GM12878 (cell line): ENCODE measurements around the gene DCDC1. TPM values are rescaled to one million over a fixed set of nuclear protein-coding genes. Genes with fewer than 3 reads are reported as not detected.

ENCODE experiments used
- ATAC-seq: fragments of 200-7000 bp; cut with Tn5 transposase; 3 replicates; pipeline ENCODE4 v1.9.1; 2020; ENCODE audit warnings: mild to moderate bottlenecking, moderate library complexity
- BruUV-seq: library from RNA; stranded (reverse); fragments of 400-500 nt; replicated peaks from 2 replicates; lab custom pipeline; 2021; lab: Mats Ljungman, UMichigan
- CTCF ChIA-PET: fragments of 300-600 bp; sonication (Branson Sonifier 250); formaldehyde crosslinking; extraction: SDS; loops from one replicate; lab custom pipeline; 2021; ENCODE audit warnings: inconsistent platforms; lab: Yijun Ruan, JAX
- POLR2A ChIA-PET: fragments of 350-600 bp; formaldehyde crosslinking; extraction: SDS; loops from one replicate; lab custom pipeline; 2021; ENCODE audit warnings: inconsistent platforms; lab: Charles Lee
- RAD21 ChIA-PET: fragments of 300-600 bp; sonication (Branson Sonifier 250); formaldehyde crosslinking; loops from one replicate; lab custom pipeline; 2023; ENCODE audit warnings: antibody characterized with exemption; ENCODE audit not compliant: unreplicated experiment; lab: Charles Lee
- SMC1A ChIA-PET: fragments of 300-600 bp; sonication (Branson Sonifier 250); formaldehyde crosslinking; loops from one replicate; lab custom pipeline; 2023; ENCODE audit not compliant: unreplicated experiment, uncharacterized antibody; lab: Charles Lee
- DNase-seq: peaks from one replicate; pipeline ENCODE4 v3.0.0-alpha.2; 2011; ENCODE audit warnings: low read depth, low spot score
- FAIRE-seq: peaks from 3 replicates; lab custom pipeline; 2011; peaks lifted over from hg19 to GRCh38; lab: Jason Lieb, UNC
- H2AFZ ChIP-seq: 2 replicates; pipeline ENCODE4 v1.6.0; 2011; ENCODE audit warnings: low read depth, low read length, control low read depth; ENCODE audit not compliant: control insufficient read depth
- H3K27ac ChIP-seq: 2 replicates; pipeline ENCODE4 v1.5.1; 2011; ENCODE audit warnings: control low read depth; ENCODE audit not compliant: control insufficient read depth, insufficient read depth
- H3K27me3 ChIP-seq, 2 experiments: replicated peaks in 1 of 2; 2 replicates each; pipeline versions ENCODE4 v1.6.0 to v1.6.1; 2011; ENCODE audit warnings: low read length in 1 of 2; ENCODE audit not compliant: control insufficient read depth in 2 of 2, insufficient read depth in 2 of 2
- H3K36me3 ChIP-seq, 2 experiments: 2 replicates each; pipeline ENCODE4 v1.5.1; 2011; ENCODE audit warnings: low read length in 1 of 2; ENCODE audit not compliant: control insufficient read depth in 2 of 2, insufficient read depth in 2 of 2
- H3K4me1 ChIP-seq: 2 replicates; pipeline ENCODE4 v1.6.1; 2011; ENCODE audit warnings: mild to moderate bottlenecking, low read length, moderate library complexity, mixed read lengths; ENCODE audit not compliant: control insufficient read depth, insufficient read depth
- H3K4me2 ChIP-seq: 2 replicates; pipeline ENCODE4 v1.6.0; 2011; ENCODE audit warnings: control low read depth; ENCODE audit not compliant: control insufficient read depth, insufficient read depth
- H3K4me3 ChIP-seq: fragments of 200-600 bp; sonication (generic); 2 replicates; pipeline ENCODE4 v1.5.1; 2016
- H3K79me2 ChIP-seq: 2 replicates; pipeline ENCODE4 v1.6.0; 2011; ENCODE audit warnings: low read length; ENCODE audit not compliant: control insufficient read depth, insufficient read depth
- H3K9ac ChIP-seq: 2 replicates; pipeline ENCODE4 v1.8.0; 2011; ENCODE audit warnings: low read length, control low read depth, mixed read lengths; ENCODE audit not compliant: control insufficient read depth, insufficient read depth
- H3K9me3 ChIP-seq: replicated peaks from 3 replicates; pipeline ENCODE4 v1.5.1; 2011; ENCODE audit warnings: mild to moderate bottlenecking, low read length; ENCODE audit not compliant: control insufficient read depth, insufficient read depth
- H4K20me1 ChIP-seq: 2 replicates; pipeline ENCODE4 v1.6.0; 2011; ENCODE audit not compliant: control insufficient read depth, insufficient read depth
- CHD4 ChIP-seq: fragments of 200-600 bp; sonication (generic); IDR thresholded peaks from 2 replicates; pipeline ENCODE4 v1.6.1; 2016; ENCODE audit warnings: mild to moderate bottlenecking
- CTCF ChIP-seq, 3 experiments: IDR thresholded peaks in 2 of 3; conservative IDR thresholded peaks in 1 of 3; 2 replicates each; pipeline ENCODE4 v1.5.1; 2011; ENCODE audit warnings: low read depth in 3 of 3, low read length in 3 of 3, mild to moderate bottlenecking in 3 of 3, control low read depth in 2 of 3, moderate library complexity in 2 of 3, inconsistent platforms in 1 of 3, mixed read lengths in 1 of 3; ENCODE audit not compliant: control insufficient read depth in 2 of 3, insufficient read depth in 1 of 3; ENCODE audit errors: extremely low read depth in 1 of 3
- EED ChIP-seq: sonication (generic); IDR thresholded peaks from 2 replicates; pipeline ENCODE4 v1.6.1; 2016; ENCODE audit warnings: antibody characterized with exemption, low read depth
- ESRRA ChIP-seq: IDR thresholded peaks from 2 replicates; pipeline ENCODE4 v1.6.1; 2012; ENCODE audit warnings: mild to moderate bottlenecking, low read length, improper control_type of control experiment
- FOS ChIP-seq: IDR thresholded peaks from 3 replicates; pipeline ENCODE4 v1.6.1; 2011; ENCODE audit warnings: borderline replicate concordance; ENCODE audit not compliant: insufficient read length; ENCODE audit errors: extremely low read depth
- GABPA ChIP-seq: IDR thresholded peaks from 2 replicates; pipeline ENCODE4 v1.6.1; 2014; ENCODE audit warnings: antibody characterized with exemption, low read depth, mild to moderate bottlenecking, inconsistent platforms
- HDGF ChIP-seq: fragments of 450-650 bp; IDR thresholded peaks from 2 replicates; pipeline ENCODE4 v1.6.1; 2016; ENCODE audit warnings: antibody characterized with exemption
- IKZF1 ChIP-seq: fragments of 450-650 bp; conservative IDR thresholded peaks from 2 replicates; pipeline ENCODE4 v1.6.1; 2017; ENCODE audit warnings: antibody characterized with exemption, mild to moderate bottlenecking
- IKZF2 ChIP-seq, 2 experiments: fragments of 450-650 bp; IDR thresholded peaks; 2 replicates each; pipeline ENCODE4 v1.6.1; 2017; ENCODE audit warnings: mild to moderate bottlenecking in 2 of 2, moderate library complexity in 2 of 2
- IRF3 ChIP-seq: fragments of 450-650 bp; IDR thresholded peaks from 2 replicates; pipeline ENCODE4 v1.6.1; 2014; ENCODE audit warnings: mild to moderate bottlenecking
- MAX ChIP-seq: IDR thresholded peaks from 2 replicates; pipeline ENCODE4 v1.6.1; 2012; ENCODE audit warnings: low read depth, low read length, improper control_type of control experiment
- MTA3 ChIP-seq: IDR thresholded peaks from 2 replicates; pipeline ENCODE4 v1.6.1; 2012; ENCODE audit warnings: low read length, inconsistent platforms, borderline replicate concordance
- MYB ChIP-seq: fragments of 150-350 bp; IDR thresholded peaks from 2 replicates; pipeline ENCODE4 v1.6.1; 2014; ENCODE audit warnings: mild to moderate bottlenecking, low read depth, low read length, borderline replicate concordance
- NFYB ChIP-seq: IDR thresholded peaks from 2 replicates; pipeline ENCODE4 v1.6.1; 2011; ENCODE audit warnings: low read depth, mild to moderate bottlenecking, low read length, improper control_type of control experiment, moderate library complexity; ENCODE audit not compliant: insufficient read depth
- POLR2AphosphoS5 ChIP-seq: IDR thresholded peaks from 2 replicates; pipeline ENCODE4 v1.6.1; 2011; ENCODE audit warnings: mild to moderate bottlenecking, low read length, inconsistent platforms
- RFX5 ChIP-seq: IDR thresholded peaks from 2 replicates; pipeline ENCODE4 v1.6.1; 2011; ENCODE audit warnings: low read depth, low read length, improper control_type of control experiment
- ZBED1 ChIP-seq: IDR thresholded peaks from 2 replicates; pipeline ENCODE4 v1.6.1; 2016; ENCODE audit warnings: borderline replicate concordance
- ZBTB11 ChIP-seq: fragments of 450-650 bp; formaldehyde crosslinking; IDR thresholded peaks from 2 replicates; pipeline ENCODE4 v1.5.0; 2022; ENCODE audit warnings: mild to moderate bottlenecking, missing genetic modification characterization
- ZNF207 ChIP-seq: fragments of 450-650 bp; IDR thresholded peaks from 2 replicates; pipeline ENCODE4 v1.6.1; 2014; ENCODE audit warnings: antibody characterized with exemption, mild to moderate bottlenecking, borderline replicate concordance
- WGBS: methylation state at CpG from one replicate; pipeline ENCODE4 v1.1.6; 2016; ENCODE audit warnings: low lambda C conversion rate; ENCODE audit not compliant: insufficient replicate concordance, insufficient coverage; ENCODE audit errors: missing lambda C conversion rate; 5-methylcytosine and 5-hydroxymethylcytosine counted together
- in situ Hi-C: fragments of 300-500 bp; cut with MboI; formaldehyde crosslinking; loops from 9 replicates; pipeline ENCODE4 v1.14.3; 2018; ENCODE audit warnings: mixed read lengths
- intact Hi-C: fragments of 100-400 bp; cut with micrococcal nuclease; formaldehyde crosslinking; loops from one replicate; pipeline ENCODE4 v1.14.2; 2022; ENCODE audit not compliant: unreplicated experiment
- polyA plus RNA-seq, 11 experiments: library from polyadenylated mRNA; depleted of rRNA in 4 of 11; unstranded in 6 of 11; stranded (reverse) in 5 of 11; fragments of >200 nt; fragmentation: Nextera tagmentation in 4 of 11; fragmentation: Illumina TruSeq in 1 of 11; extraction: Ambion mirVana in 4 of 11; extraction: Trizol in 1 of 11; gene quantifications; 1 replicate in 1 of 11; 2 replicates in 10 of 11; pipeline versions ENCODE4 v1.2.1 to v1.2.3, GENCODE V29; 2011 to 2016; ENCODE audit warnings: inconsistent platforms in 2 of 11, missing spikeins in 2 of 11, low read depth in 1 of 11
- total RNA-seq, 4 experiments: library from RNA; depleted of rRNA in 3 of 4; stranded (reverse); fragments of >200 nt in 3 of 4; fragmentation: Illumina TruSeq in 1 of 4; extraction: Trizol in 1 of 4; gene quantifications; 2 replicates each; pipeline versions ENCODE4 v1.2.1 to v1.2.3, GENCODE V29; 2013 to 2021

DCDC1 gene
- total and polyA plus RNA-seq, 10 of the 15 experiments (the other 5 are each of a cell fraction or from before 2014, with no cell fraction given): not detected

- TF ChIP-seq GABPA (no peak), RFX5 (no peak), IKZF2 (IDR thresholded peaks at IDR 0.05) (no peak), MTA3 (no peak), FOS (no peak), EED (no peak)
These were observed 251.0 kb downstream of the DCDC1 start (continued) for GRCh38 chr11:31118566-31118965.

- DNase-seq: no peak
- H3K27me3 ChIP-seq: no peaks in the 10 kb centered on the region
- H3K9ac ChIP-seq: no peak overlapping the region
- no peaks in the 10 kb centered on the region for H3K9me3 ChIP-seq
- no peak for ATAC-seq
- no peak for FAIRE-seq
- no peaks in the 10 kb centered on the region for H4K20me1 ChIP-seq
- H3K4me2 ChIP-seq: no peak overlapping the region
- H3K4me3 ChIP-seq: no peak overlapping the region
- in situ Hi-C loops (loop anchor here (25.0 kb wide), 1 partner anchor 745 kb away; no protein-coding TSS in a partner anchor), intact Hi-C loops (no loop called here)
- BruUV-seq: no TSS peak
- no peaks in the 10 kb centered on the region for H3K79me2 ChIP-seq
- no peak overlapping the region for H3K27ac ChIP-seq
- H3K36me3 ChIP-seq: no peaks in the 10 kb centered on the region
- 67% methylated on average over 2 of the region's 2 CpGs for WGBS
- ChIA-PET SMC1A (interaction anchor here (1.2 kb wide), 1 partner anchor 10 kb away, joined by 3 read pairs; no protein-coding TSS in a partner anchor), CTCF (interaction anchor here (0.6 to 2.6 kb wide), 3 partner anchors 10 to 1059 kb away, joined by 3 to 12 read pairs (median 4); no protein-coding TSS in a partner anchor), RAD21 (no interaction called here), POLR2A (no interaction called here)
- no peak overlapping the region for H2AFZ ChIP-seq
- no peaks in the 10 kb centered on the region for H3K4me1 ChIP-seq
- TF ChIP-seq ZBED1 (no peak), ESRRA (no peak), ZBTB11 (no peak), MAX (no peak), ZNF207 (no peak), CHD4 (no peak), NFYB (no peak), MYB (no peak), HDGF (no peak), IRF3 (no peak), CTCF (IDR thresholded peaks at IDR 0.05 in 2 of 3, conservative IDR thresholded peaks at IDR 0.05 in 1 of 3; ENCODE audit: control insufficient read depth in 2 of 3, extremely low read depth in 1 of 3, insufficient read depth in 1 of 3, low read depth in 3 of 3, low read length in 3 of 3) (no peak), IKZF1 (no peak), POLR2AphosphoS5 (no peak)
These were observed 252.5 kb downstream of the DCDC1 start for GRCh38 chr11:31117038-31117437.
